Right cardiac atrium (tissue), 5 donors: ENCODE data around the gene CROCC2. TPM values are rescaled to one million over a fixed set of nuclear protein-coding genes. Genes with fewer than 3 reads are reported as not detected.

Experiments
- ATAC-seq, 2 donors: fragments of 200-7000 bp; cut with Tn5 transposase; one replicate each; pipeline versions ENCODE4 v1.8.0 to v1.9.1; 2020; ENCODE audit warnings: moderate library complexity in 2 of 2, mild to moderate bottlenecking in 1 of 2
- DNase-seq, 3 donors: peaks; one replicate each; pipeline ENCODE4 v3.0.0-alpha.2; 2020
- H3K27ac ChIP-seq: one replicate; pipeline ENCODE4 v1.5.1; 2013; ENCODE audit warnings: mild to moderate bottlenecking, low read length, control low read depth, moderate library complexity
- H3K27me3 ChIP-seq: one replicate; pipeline ENCODE4 v1.6.1; 2013; ENCODE audit not compliant: control insufficient read depth, insufficient read depth
- H3K4me1 ChIP-seq: one replicate; pipeline ENCODE4 v1.6.1; 2013; ENCODE audit warnings: low read length; ENCODE audit not compliant: control insufficient read depth, insufficient read depth
- H3K4me3 ChIP-seq: one replicate; pipeline ENCODE4 v1.5.1; 2013; ENCODE audit warnings: low read length, control low read depth
- H3K9me3 ChIP-seq: one replicate; pipeline ENCODE4 v1.6.1; 2013; ENCODE audit warnings: low read length; ENCODE audit not compliant: control insufficient read depth
- WGBS: extraction: QIAGEN DNeasy Blood & Tissue Kit; methylation state at CpG from one replicate; pipeline ENCODE4 v1.1.7; 2013; 5-methylcytosine and 5-hydroxymethylcytosine counted together
- intact Hi-C, 4 donors: fragments of 100-400 bp; cut with DNase I; formaldehyde crosslinking; loops; one replicate each; pipeline versions ENCODE4 v1.11.0 to v1.14.0; 2022 to 2023
- polyA plus RNA-seq: library from polyadenylated mRNA; stranded (reverse); fragments of 200-250 nt; gene quantifications from one replicate; pipeline ENCODE4 v1.2.3, GENCODE V29; 2013
- total RNA-seq, 4 donors: library from RNA; stranded (reverse); fragmentation: NEBNext Ultra II Directional; extraction: Animal tissue kit (Norgen Biotek cat#: 25700); gene quantifications; one replicate each; pipeline ENCODE4 v1.2.1, GENCODE V29; 2021
- donor health status: healthy with polysubstance abuse.
- donor health status: DM: no; HTN: yes; CAD: no.
- donor health status: DM: no; HTN: no; CAD: no.
- donor health status: DM: no; HTN: yes; CAD: no; lungs with severe emphysema.
- donor health status: DM: yes; HTN: yes; CAD: no.

Gene CROCC2
- total and polyA plus RNA-seq, 5 donors, result 0.03 TPM; not detected in 4

DNA sequence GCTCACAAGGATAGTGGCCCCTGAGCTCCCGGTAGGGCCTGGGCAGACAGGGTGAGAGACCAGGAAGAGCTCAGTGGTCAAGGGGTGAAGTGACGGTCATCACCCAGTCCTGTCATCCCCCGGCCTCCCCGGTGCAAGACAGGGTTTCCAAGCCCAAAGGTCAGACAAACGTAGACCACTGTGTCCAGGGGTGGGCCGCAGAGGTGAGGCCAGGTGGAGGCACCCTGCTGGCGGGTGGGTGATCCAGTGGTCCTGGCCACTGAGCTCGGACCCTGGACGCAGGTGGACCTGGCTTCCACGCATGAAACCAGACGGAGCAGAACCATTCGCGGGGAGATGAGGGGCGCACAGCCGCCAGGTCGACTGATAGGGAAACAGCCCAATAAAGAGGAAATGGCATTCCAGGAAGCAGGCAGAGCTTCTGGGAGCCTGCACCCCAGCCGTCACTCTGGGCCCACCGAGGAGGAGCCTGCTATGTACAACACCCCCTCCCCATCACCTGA lies 77.9 kb downstream of the CROCC2 start:
- H3K4me1 ChIP-seq, result peaks cover 4% of the 10 kb centered on the region
- no peaks in the 10 kb centered on the region for H3K9me3 ChIP-seq
- ATAC-seq, result peak in 1 of 2 donors; percentile 3
- no peaks in the 10 kb centered on the region for H3K27me3 ChIP-seq
- 48% methylated on average over 18 of the region's 18 CpGs for WGBS
- intact Hi-C loops, result loop anchor here in 1 of 4 donors (10.0 kb wide), 1 partner anchor 129 kb away; no protein-coding TSS in a partner anchor
- H3K27ac ChIP-seq, result no peak overlapping the region
- no peak overlapping the region for H3K4me3 ChIP-seq
- DNase-seq, result peak; percentile 16 to 59 (median 42)

DNA sequence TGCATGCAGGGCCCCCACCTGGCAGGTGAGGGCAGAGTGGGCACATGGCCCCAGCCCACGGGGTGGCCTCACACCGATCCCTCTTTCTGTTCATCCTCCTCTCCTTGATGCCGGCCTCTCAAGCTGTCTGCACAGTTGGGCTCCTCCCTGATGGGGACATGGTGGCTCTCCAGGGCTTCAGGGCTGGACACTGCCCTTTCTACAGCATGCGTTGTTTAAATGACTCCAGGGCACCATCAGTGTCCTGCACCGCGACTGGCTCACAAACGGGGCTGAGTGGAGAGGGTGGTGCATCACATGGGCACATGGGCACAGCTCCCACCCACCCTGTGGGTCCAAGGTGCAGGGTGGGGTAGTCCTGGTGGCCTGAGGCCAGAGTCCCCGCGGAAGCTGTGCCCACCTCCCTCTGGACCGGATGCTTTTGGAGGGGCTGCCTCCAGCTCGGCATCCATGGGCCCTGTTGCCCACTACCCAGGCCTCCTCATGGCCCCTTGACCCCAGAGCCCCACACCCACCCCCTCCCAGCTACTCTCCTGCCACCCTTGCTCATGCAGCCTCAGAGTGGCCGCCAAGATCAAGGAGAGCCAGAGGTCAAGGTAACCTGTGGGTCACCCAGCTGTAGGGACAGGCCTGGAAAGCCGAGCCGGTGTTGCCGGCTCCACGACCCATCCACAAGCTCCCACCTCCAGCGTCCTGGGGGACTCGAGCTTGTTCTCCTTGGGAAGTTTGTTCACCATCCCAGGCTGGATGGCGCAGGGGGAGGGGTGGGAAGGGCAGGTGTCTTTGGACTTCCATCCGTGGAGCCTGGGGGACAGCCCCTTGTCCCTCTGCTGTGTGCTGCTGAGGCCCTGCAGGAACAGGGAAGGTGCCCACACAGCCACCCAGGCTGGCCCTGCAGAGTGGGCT lies 80.0 kb downstream of the CROCC2 start:
- H3K27me3 ChIP-seq, result no peaks in the 10 kb centered on the region
- 73% methylated on average over 20 of the region's 20 CpGs for WGBS
- intact Hi-C loops, result loop anchor here in 1 of 4 donors (10.0 kb wide), 1 partner anchor 131 kb away; no protein-coding TSS in a partner anchor

DNA sequence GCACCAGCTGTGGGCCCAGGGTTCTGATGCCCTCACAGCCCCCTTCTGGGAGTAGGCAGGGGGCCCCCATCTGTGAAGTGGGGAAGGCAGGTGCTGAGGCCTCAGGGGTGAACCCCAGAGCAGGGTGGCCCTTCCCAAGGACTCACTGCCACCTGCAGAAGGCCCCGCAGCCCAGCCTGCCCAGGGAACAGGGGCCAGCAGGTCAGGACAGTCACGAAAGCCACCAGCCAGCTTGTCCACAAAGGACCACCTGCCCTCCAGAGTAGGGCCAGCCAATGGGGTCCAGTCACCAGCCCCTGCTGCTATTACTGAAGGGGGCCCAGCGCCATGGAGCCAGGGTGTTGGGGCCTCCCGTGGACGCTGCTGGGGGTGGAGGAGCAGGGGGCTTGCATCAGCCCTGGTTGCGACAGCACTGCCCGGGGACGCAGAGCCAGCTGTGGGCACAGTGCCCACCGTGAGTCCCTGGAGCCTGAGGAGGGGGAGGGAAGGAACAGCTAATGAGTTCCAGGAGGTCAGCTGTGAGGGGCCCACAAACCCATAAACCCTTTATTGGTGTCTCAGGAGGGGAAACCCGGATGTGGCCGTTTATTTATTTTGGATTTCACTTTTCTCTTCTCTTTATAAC lies 80.8 kb downstream of the CROCC2 start:
- no peaks in the 10 kb centered on the region for H3K27me3 ChIP-seq
- intact Hi-C loops, result loop anchor here in 1 of 4 donors (10.0 kb wide), 1 partner anchor 132 kb away; no protein-coding TSS in a partner anchor
- peak; percentile 79 to 89 (median 88) for DNase-seq

More for the DNA sequence above, 80.0 kb downstream of the CROCC2 start:
- Histone ChIP-seq H3K4me1 (peaks cover 4% of the 10 kb centered on the region), H3K27ac (no peak overlapping the region), H3K9me3 (no peaks in the 10 kb centered on the region), H3K4me3 (no peak overlapping the region)
- ATAC-seq (no peak), DNase-seq (peak; percentile 16 to 53 (median 53))

DNA sequence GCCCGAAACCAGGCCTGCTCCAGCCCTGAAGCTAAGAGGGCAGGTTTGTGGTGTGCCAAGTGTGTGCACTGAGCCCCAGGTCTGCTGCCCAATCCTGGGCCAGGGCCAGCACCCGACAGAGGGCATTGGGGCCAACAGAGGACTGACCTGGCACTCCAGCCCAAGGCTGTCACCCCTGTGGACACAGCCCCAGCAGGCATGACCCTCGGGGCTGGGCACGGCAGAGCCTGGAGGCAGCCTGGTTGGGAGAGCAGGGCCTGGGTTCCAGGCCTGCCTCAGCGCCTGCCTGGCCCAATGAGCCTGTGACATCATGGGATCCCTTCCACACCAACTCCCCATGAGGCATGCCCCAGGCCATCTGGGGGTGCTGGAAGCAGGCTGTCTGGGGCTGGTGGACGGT lies 81.5 kb downstream of the CROCC2 start:
- intact Hi-C loops, result loop anchor here in 1 of 4 donors (10.0 kb wide), 1 partner anchor 133 kb away; no protein-coding TSS in a partner anchor
- H3K27ac ChIP-seq, result no peak overlapping the region
- H3K4me3 ChIP-seq, result no peak overlapping the region
- peaks cover 4% of the 10 kb centered on the region for H3K4me1 ChIP-seq
- DNase-seq (peak; percentile 18 to 60 (median 57)), ATAC-seq (no peak)
- 80% methylated on average over 6 of the region's 6 CpGs for WGBS
- no peaks in the 10 kb centered on the region for H3K27me3 ChIP-seq
- H3K9me3 ChIP-seq, result no peaks in the 10 kb centered on the region

More for the DNA sequence above, 80.8 kb downstream of the CROCC2 start:
- 39% methylated on average over 11 of the region's 11 CpGs for WGBS
- peak; percentile 26 to 31 for ATAC-seq
- H3K4me1 ChIP-seq, result peaks cover 4% of the 10 kb centered on the region
- H3K27ac ChIP-seq, result no peak overlapping the region
- no peaks in the 10 kb centered on the region for H3K9me3 ChIP-seq
- no peak overlapping the region for H3K4me3 ChIP-seq

DNA sequence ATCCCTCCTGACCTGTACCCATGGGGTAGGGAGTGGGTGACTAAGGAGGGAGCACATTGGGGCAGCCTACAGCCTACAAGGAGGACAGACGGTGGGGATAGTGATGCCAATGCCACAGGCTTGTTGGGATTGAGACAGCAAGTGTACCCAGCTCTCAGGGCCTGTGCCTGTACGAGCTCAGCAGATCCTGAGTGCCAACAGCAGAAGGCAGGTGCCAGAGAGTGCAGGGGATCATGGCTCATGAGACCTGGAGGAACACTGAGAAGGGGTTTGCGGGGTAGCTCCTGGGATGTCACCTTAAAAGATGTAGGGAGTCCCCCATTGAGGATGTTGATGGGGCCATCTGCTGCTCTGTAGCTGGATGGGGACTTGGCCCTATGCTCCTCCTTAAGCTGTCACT lies 82.0 kb downstream of the CROCC2 start:
- Histone ChIP-seq H3K27ac (no peak overlapping the region), H3K4me1 (peaks cover 4% of the 10 kb centered on the region), H3K9me3 (no peaks in the 10 kb centered on the region), H3K27me3 (no peaks in the 10 kb centered on the region), H3K4me3 (no peak overlapping the region)
- intact Hi-C loops, result loop anchor here in 1 of 4 donors (10.0 kb wide), 1 partner anchor 133 kb away; no protein-coding TSS in a partner anchor
- 91% methylated on average over 3 of the region's 3 CpGs for WGBS
- ATAC-seq (no peak), DNase-seq (peak in 2 of 3 donors; percentile 8 to 43)

DNA sequence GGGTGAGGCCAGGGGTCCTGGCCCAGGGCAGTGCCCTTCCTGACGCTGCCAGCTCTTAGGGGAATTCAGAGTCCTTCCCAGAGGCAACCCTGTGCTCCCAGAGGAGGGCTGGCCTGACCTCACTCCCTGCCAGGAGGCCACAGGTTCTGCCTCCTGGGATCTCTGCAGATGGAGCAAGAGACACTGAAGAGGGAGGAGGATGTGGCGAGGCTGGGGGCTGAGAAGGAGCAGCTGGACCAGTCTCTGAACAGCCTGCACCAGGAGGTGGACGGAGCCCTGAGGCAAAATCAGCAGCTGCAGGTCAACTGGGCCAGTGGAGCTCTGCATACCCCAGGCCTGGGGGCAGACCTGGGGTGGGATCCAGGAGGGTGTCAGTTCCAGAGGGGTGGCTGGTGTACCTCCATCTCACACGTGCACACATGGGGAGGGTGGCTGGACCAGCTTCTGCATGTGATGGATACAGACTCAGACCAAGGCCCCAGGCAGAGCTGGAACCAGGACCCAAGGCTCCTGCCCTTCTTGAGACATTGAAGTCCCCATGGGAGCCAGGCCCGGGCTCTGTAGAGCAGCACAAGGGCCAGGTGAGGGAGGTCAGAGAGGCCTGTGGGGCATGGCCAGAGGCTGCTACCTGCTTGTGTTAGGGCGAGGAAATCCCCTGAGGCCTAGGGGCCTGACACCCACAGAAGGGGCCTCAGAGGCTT lies 82.6 kb downstream of the CROCC2 start:
- Histone ChIP-seq H3K27ac (no peak overlapping the region), H3K9me3 (no peaks in the 10 kb centered on the region), H3K27me3 (no peaks in the 10 kb centered on the region), H3K4me3 (no peak overlapping the region), H3K4me1 (peaks cover 4% of the 10 kb centered on the region)
- ATAC-seq, result no peak
- 93% methylated on average over 6 of the region's 6 CpGs for WGBS
- DNase-seq, result peak; percentile 10 to 49 (median 46)
- intact Hi-C loops, result loop anchor here in 1 of 4 donors (10.0 kb wide), 1 partner anchor 134 kb away; no protein-coding TSS in a partner anchor

DNA sequence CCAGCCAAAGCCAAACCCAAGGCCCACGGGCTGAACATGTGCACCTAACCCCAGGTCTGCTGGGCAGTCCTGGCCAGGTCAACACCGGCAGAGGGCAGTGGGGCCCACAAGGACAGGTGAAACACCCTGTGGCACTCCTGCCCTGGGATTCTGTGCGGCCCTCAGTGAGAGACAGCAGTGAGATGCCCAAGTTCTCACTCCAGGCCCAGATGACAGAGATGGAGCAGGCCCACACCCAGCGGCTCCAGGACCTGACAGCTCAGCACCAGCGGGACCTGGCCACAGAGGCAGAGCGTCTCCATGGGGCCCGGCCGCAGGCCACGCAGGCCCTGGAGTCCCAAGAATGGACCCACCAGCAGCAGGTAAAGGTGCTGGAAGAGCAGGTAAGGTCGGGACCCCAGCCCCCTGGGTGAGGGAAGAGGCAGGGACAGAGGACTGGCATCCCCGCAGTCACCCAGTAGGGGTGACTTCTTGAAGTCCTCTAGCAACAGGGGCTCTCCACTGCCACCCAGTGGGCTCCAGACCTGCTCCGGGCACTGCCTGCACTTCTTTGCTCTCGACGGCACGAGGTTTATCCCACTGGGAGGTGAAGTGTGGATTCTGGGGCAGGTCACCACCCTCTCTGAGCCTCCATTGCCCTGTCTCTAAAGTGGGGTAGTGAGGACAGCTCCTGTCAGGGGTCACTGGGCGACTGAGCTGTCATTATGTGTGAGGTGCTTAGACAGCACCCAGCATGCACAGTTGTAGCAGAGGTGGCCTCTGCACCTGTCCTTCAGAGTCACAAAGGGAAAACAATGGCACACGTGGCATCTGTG lies 83.5 kb downstream of the CROCC2 start:
- 78% methylated on average over 17 of the region's 17 CpGs for WGBS
- H3K4me1 ChIP-seq, result peaks cover 4% of the 10 kb centered on the region
- no peak overlapping the region for H3K4me3 ChIP-seq
- intact Hi-C loops, result loop anchor here (5.0 to 10.0 kb wide), 3 partner anchors 75 to 135 kb away; no protein-coding TSS in a partner anchor
- no peak for ATAC-seq
- H3K9me3 ChIP-seq, result no peaks in the 10 kb centered on the region
- H3K27me3 ChIP-seq, result no peaks in the 10 kb centered on the region
- DNase-seq, result peak; percentile 60 to 81 (median 72)
- no peak overlapping the region for H3K27ac ChIP-seq

DNA sequence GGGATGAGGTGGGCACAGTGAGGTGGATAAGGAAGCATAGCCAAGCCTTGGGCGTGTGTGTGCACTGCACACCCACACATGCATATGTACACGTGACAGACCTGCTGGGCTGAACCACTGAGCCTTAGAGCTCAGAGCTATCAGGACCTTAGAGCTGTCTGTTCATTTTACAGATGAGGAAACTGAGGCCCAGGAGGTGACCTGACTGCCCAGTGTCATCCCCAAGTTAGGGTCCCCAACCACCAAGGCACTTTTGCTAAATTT lies 84.1 kb downstream of the CROCC2 start:
- Histone ChIP-seq H3K27ac (no peak overlapping the region), H3K9me3 (no peaks in the 10 kb centered on the region), H3K4me3 (no peak overlapping the region), H3K4me1 (peaks cover 7% of the 10 kb centered on the region), H3K27me3 (no peaks in the 10 kb centered on the region)
- DNase-seq (peak in 1 of 3 donors; percentile 35), ATAC-seq (no peak)
- intact Hi-C loops, result loop anchor here (5.0 to 10.0 kb wide), 2 partner anchors 75 to 78 kb away; no protein-coding TSS in a partner anchor
- WGBS, result 78% methylated on average over 2 of the region's 2 CpGs

DNA sequence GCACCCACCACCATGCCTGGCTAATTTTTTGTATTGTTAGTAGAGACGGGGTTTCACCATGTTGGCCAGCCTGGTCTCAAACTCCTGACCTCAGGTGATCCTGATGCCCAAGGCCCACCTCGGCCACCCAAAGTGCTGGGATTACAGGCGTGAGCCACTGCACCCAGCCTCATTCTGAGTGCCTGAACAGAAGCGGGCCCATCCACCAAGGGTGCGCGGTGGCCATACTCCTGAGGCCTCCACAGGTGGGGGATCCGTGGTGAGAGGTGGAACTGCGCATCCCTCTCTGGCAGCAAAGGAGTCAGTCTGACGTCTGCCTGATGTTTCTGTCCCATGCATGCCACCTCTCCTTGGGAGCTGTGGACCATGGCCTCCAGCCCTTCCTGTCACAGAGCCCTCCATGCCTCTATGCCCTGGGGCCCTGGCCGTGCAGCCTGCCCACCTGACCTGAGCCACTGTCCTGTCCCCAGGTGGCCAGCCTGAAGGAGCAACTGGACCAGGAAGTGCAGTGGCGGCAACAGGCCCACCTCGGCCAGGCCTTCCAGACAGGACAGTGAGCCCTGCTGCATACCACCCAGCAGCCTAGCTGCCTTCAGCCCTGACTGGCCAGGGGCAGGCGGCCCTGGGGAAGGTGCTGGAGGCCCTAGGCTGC lies 84.7 kb downstream of the CROCC2 start:
- H3K9me3 ChIP-seq, result no peaks in the 10 kb centered on the region
- peaks cover 8% of the 10 kb centered on the region for H3K4me1 ChIP-seq
- H3K4me3 ChIP-seq, result no peak overlapping the region
- peak overlapping the region; percentile 14 for H3K27ac ChIP-seq
- DNase-seq, result peak; percentile 18 to 61 (median 49)
- WGBS, result 94% methylated on average over 13 of the region's 13 CpGs
- no peaks in the 10 kb centered on the region for H3K27me3 ChIP-seq
- intact Hi-C loops, result loop anchor here (5.0 to 10.0 kb wide), 2 partner anchors 76 to 79 kb away; no protein-coding TSS in a partner anchor
- no peak for ATAC-seq
